Activated CD8-positive, alpha-beta memory T cell treated with anti-CD3 and anti-CD28 coated beads, Interleukin-2, amount 50 U/mL, for 4 hours (primary cell): Measurements from ENCODE around the gene HAT1.
"Not testable (repeated sequence)": the region's sequence is repeated elsewhere in the genome, so short reads cannot be mapped to it uniquely, and the experiment has no call there.

Source experiments
- DNase-seq: peaks from one replicate; pipeline ENCODE4 v3.0.0-alpha.2; 2020

Gene HAT1

DNA sequence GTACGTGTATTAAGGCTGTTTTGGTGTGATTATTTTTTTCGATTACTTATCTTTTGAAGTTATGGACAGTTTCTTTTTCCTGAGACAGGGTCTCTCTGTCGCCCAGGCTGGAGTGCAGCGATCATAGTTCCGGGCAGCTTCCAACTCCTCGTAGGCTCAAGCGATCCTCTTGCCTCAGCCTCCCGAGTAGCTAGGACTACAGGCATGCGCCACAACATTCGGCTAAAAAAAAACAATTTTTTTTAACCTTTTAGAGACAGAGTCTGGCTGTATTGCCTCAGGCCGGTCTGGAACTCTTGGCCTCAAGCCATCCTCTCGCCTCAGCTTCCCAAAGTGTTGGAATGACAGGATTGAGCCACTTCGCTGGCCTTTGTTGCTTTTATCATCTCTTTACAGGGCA, 945 bp downstream of the HAT1 start:
- no peak for DNase-seq

- no peak for DNase-seq
These were observed 2.1 kb downstream of the HAT1 start for GRCh38 chr2:171924170-171924942.

- DNase-seq = no peak
These were observed 8.1 kb downstream of the HAT1 start for GRCh38 chr2:171930385-171930784.

- DNase-seq = no peak
These were observed 16.9 kb downstream of the HAT1 start for GRCh38 chr2:171939058-171939742.

DNA sequence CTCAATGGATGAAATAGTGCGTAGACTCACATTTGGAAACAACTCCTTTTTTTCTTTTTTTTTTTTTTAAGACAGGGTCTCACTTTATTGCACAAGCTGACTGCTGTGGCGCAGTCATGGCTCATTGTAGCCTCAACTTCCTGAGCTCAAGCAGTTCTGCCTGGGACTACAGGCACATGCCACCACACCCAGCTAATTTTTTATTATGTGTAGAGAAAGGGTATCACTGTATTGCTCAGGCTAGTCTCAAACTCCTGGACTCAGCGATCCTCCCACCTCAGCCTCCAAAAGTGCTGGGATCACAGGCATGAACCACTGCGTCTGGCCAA, 17.4 kb downstream of the HAT1 start:
- no peak for DNase-seq

DNA sequence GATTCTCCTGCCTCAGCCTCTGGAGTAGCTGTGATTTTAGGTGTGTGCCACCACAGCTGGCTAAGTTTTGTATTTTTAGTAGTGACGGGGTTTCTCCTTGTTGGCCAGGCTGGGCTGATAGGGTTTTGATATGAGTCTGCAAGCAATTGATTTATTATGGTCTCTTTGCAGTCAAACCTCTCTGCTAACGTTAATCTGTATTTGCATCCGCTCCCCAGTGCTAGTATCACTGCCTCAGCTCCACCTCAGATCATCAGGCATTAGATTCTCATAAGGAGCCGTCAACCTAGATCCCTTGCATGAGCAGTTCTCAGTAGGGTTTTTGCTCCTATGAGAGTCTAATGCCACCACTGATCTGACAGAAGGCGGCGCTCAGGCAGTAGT, 19.0 kb downstream of the HAT1 start:
- DNase-seq = no peak

GRCh38 chr2:171943869-171944268, 21.6 kb downstream of the HAT1 start:
- DNase-seq = no peak

- no peak for DNase-seq
These were observed 30.0 kb downstream of the HAT1 start for GRCh38 chr2:171952276-171952675.

- DNase-seq = no peak
These were observed 30.5 kb downstream of the HAT1 start for GRCh38 chr2:171952748-171953147.

DNA sequence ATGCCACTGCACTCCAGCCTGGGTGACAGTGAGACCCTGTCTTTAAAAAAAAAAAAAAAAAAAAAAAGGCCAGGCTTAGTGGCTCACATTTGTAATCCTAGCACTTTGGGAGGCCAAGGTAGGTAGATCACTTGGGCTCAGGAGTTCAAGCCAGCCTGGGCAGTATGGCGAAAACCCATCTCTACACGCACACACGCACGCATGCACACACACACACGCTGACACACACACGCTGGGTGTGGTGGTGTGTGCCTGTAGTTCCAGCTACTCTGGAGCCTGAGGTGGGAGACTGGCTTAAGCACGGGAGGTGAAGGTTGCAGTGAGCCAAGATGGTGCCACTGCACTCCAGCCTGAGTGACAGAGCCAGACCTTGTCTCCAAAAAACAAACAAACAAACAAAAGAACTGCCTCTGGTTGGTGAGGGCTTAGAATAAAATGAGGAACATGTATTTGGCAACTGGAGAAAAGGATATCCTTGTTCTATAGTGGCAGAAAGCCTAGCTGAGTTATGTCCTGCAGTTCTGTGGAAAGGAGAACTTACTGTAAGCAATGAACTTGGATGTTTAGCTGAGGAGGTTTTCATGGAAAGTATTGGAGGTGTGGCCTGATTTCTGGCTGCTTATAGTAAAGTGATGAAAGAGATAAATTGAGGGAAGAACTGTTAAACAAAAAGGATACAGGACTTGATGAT, 34.0 kb downstream of the HAT1 start:
- DNase-seq = no peak

DNA sequence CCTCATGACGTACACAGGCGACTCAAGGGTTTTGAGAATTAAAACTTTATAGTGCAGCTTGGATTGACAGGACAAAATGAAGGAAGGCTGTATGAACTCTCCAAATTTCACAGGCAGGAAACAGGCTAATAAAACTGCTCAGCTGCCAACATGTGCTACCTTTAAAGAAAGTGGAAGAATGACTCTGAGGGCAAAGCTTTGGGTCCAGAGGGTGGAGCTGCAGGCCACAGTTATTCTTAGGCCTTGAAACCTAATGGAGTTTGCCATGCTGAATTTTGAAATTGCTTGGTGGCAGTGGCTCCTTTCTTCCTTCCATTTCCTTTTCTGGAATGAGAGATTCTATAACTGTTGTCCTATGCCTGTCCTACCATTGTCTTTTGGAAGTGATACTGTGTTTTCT, 34.8 kb downstream of the HAT1 start:
- no peak for DNase-seq

- no peak for DNase-seq
These were observed 36.2 kb downstream of the HAT1 start for GRCh38 chr2:171958475-171958874.

DNA sequence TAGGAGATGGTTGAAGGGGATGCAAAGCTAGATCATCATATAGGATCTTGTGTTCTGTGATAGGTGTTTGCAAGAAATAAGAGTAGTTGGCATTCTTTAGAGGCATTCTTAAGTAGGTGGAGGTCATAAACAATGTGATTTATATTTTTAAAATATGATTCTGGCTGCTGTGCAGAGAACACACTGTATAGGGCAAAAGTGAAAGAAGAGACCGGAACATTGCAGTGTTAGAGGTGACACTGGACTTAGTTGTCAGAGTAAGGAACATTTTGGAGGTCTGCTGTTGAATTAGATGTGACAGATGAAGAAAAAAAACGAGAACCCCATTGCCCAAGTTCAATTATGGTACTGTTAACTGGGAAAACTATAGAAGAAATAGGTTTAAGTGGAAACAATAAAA, 37.7 kb downstream of the HAT1 start:
- no peak for DNase-seq

DNA sequence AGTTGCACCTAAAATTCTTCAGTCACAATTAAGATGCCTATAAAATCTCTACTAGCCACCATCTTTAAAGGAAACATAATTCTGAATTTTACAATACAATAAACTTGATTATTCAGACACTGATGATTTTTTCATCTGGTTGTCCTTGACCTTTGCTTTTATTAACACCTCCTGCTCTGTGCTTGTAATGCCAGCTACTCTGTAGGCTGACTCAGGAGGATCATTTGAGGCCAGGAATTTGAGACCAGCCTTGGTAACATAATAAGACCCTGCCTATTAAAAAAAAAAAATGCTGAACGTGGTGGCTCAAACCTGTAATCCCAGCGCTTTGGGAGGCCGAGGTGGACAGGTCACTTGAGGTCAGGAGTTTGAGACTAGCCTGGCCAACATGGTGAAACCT, 38.3 kb downstream of the HAT1 start:
- no peak for DNase-seq

GRCh38 chr2:171963198-171963597, 40.9 kb downstream of the HAT1 start:
- DNase-seq = no peak

DNA sequence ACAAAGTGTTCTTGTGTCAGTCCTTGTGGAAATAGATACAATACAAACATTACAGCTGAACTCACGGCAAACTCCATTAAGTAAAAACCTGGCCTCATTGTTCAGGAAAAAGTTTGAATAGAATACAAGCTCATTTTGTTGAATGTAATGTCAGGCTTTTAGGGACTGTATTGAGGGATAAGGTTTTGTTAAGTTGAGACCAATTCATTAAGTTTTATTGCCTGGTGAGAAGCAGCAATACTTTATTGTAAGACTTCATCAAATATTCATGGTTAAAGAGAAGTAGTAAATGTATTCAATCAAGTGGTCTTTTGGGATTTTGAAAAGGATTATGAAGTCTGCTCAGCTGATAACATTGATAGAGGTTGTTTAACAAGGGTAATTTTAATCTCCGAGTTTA, 42.0 kb downstream of the HAT1 start:
- DNase-seq = no peak

DNA sequence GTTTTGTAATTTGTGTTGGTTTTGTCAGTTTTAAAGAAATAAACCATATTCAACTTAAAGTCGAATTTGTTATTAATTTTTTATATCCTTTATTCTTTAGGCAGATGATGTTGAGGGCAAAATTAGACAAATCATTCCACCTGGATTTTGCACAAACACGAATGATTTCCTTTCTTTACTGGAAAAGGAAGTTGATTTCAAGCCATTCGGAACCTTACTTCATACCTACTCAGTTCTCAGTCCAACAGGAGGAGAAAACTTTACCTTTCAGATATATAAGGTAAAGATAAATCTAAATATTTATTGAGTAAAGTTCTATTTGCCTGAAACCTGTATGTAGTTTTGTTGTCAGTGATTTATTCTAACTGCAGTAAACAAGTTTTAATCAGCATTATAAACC, 43.0 kb downstream of the HAT1 start:
- DNase-seq = no peak

- DNase-seq = no peak
These were observed 43.4 kb downstream of the HAT1 start for GRCh38 chr2:171965661-171966060.

DNA sequence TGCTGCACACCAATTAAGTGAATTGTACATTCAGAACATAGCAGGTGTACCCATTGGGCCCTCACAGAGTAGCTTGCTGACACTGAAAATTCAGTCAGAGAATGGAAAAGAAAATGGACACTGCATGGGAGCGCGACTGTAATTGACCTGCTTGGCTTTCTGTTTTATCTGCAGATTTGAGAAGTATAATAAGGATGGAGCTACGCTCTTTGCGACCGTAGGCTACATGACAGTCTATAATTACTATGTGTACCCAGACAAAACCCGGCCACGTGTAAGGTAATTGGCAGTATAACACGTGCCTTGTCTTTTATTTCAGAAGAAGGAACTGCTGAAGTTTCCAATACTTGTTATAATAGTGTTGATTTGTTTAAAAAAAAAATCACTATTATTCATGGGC, 44.0 kb downstream of the HAT1 start:
- no peak for DNase-seq

DNA sequence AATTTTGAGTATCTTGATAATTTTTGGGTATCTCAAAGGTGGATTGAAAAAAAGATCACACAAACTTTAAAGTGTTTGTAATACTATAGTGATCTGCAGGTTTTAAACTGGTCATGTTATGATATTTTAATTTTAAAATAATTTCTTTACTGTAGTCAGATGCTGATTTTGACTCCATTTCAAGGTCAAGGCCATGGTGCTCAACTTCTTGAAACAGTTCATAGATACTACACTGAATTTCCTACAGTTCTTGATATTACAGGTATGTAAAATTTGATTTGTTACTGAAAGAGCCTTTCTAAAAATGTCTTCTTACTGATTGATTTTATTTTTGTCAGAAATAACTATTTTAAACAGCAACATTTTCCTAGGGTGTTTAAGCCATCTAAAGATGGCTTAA, 44.4 kb downstream of the HAT1 start:
- no peak for DNase-seq

- no peak for DNase-seq
These were observed 46.2 kb downstream of the HAT1 start for GRCh38 chr2:171968509-171968908.

DNA sequence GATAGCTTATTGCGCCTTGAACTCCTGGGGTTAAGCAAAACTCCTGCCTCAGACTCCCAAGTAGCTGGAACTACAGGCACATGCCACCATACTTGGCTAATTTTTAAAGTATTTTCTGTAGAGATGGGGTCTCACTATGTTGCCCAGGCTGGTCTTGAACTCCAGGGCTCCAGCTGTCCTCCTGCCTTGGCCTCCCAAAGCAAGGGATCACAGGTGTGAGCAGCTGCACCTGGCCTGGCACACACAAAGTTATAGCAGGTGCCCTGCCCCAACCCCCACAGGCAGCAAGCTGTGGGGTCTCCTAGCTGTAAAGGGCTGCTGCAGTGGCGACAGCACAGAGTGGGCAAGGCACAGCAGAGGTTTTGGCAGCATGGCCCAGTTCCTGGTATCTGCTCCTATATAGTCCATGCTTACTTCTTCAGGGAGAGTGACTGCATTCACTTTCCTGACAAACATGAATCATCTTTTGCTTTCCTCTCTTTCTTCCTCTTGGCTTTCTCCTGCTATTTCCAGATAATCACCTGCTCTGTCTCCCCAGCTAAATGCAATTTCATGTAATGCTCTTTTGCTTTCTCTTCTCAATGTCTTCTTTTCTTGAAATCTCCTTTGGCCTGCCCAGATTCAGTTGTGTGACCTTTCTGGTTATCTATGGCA, 50.2 kb downstream of the HAT1 start:
- no peak for DNase-seq

DNA sequence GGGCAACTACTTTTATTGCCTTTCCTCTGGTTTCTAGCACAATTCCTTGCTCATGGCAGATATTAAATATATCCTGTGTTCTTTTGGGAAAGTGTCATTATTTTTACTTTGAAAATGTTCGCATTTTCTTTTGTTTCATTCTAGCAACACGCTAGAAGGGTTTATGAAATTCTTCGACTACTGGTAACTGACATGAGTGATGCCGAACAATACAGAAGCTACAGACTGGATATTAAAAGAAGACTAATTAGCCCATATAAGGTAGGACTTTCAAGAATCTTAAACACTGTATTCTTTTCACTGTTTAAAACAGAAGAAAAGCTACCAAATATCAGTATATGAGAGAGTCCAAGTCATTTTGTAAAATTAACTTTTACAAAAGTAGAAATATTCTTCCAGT, 56.8 kb downstream of the HAT1 start:
- no peak for DNase-seq

DNA sequence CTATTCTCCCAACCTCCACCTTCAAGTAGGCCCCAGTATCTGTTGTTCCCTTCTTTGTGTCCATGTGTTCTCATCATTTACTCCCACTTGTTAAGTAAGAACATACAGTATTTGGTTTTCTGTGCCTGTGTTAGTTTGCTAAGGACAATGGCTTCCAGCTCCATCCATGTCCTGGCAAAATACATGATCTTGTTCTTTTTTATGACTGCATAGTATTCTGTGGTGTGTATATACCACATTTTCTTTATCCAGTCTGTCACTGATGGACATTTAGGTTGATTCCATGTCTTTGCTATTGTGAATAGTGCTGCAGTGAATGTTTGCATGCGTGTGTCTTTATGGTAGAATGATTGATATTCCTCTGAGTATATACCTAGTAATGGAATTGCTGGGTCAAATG, 61.7 kb downstream of the HAT1 start:
- DNase-seq = not testable (repeated sequence)
